ENCODE data around the gene LSMEM2. TPM values are rescaled to one million over a fixed set of nuclear protein-coding genes. Genes with fewer than 3 reads are reported as not detected.

LSMEM2 gene
- total and polyA plus RNA-seq, 9 of the 15 experiments (the other 6 are each of a cell fraction or from before 2014, with no cell fraction given) = not detected

GRCh38 chr3:50242381-50242770 lies 36.5 kb upstream of the LSMEM2 start (continued):
- TF ChIP-seq MGA (IDR thresholded peaks at IDR 0.05) = no peak
- TF ChIP-seq NFRKB (IDR thresholded peaks at IDR 0.05; ENCODE audit: low read depth) = no peak
- TF ChIP-seq CTCFL (IDR thresholded peaks at IDR 0.05; ENCODE audit: borderline replicate concordance, insufficient read depth, low read depth, low read length, poor library complexity, severe bottlenecking) = no peak
- no peak for TF ChIP-seq STAG1 (CRISPR knock-in tag; IDR thresholded peaks at IDR 0.05; ENCODE audit: borderline replicate concordance)
- TF ChIP-seq ZNF512 (tag; IDR thresholded peaks at IDR 0.05) = no peak
- TF ChIP-seq ZNF584 (CRISPR knock-in tag; IDR thresholded peaks at IDR 0.05; ENCODE audit: low read depth) = no peak
- no peak for TF ChIP-seq SETDB1 (IDR thresholded peaks at IDR 0.05; ENCODE audit: low read length)
- TF ChIP-seq GATA2 (CRISPR knock-in tag; IDR thresholded peaks at IDR 0.05) = no peak
- no peak for TF ChIP-seq MLX (CRISPR knock-in tag; conservative IDR thresholded peaks at IDR 0.05)
